ENCODE results near the gene ADORA2B. TPM values are rescaled to one million over a fixed set of nuclear protein-coding genes. Genes with fewer than 3 reads are reported as not detected.
A peak's percentile ranks its signal among the peaks of the same experiment; 100 is the strongest.
"Not testable (repeated sequence)": the region's sequence is repeated elsewhere in the genome, so short reads cannot be mapped to it uniquely, and the experiment has no call there.

ADORA2B gene
- total RNA-seq (2.1 TPM), polyA plus RNA-seq (ENCODE audit: insufficient read depth in 1 of 8, insufficient read length in 8 of 8, low replicate concordance in 1 of 8) (1 to 10 TPM; 2.9 to 5.6 (median 4.0) TPM)
- long read RNA-seq, donor 1: 0 reads
- long read RNA-seq, donor 2, partial matches to known transcripts: 0 of 1 reads
- long read RNA-seq, donor 2, other reads (novel, unspliced or antisense): 0 of 1 reads
- long read RNA-seq, donor 3, partial matches to known transcripts: 0 of 4 reads
- long read RNA-seq, donor 3, other reads (novel, unspliced or antisense): 0 of 4 reads
- long read RNA-seq, donor 4, partial matches to known transcripts: 0 of 2 reads
- long read RNA-seq, donor 4, other reads (novel, unspliced or antisense): 0 of 2 reads
- long read RNA-seq, donor 5, partial matches to known transcripts: 64 of 96 reads
- long read RNA-seq, donor 5, other reads (novel, unspliced or antisense): 25 of 96 reads
- long read RNA-seq, donor 6, partial matches to known transcripts: 0 of 3 reads
- long read RNA-seq, donor 6, other reads (novel, unspliced or antisense): 0 of 3 reads
- long read RNA-seq, donor 7, partial matches to known transcripts: 0 of 1 reads
- long read RNA-seq, donor 7, other reads (novel, unspliced or antisense): 0 of 1 reads
- long read RNA-seq, donor 8, partial matches to known transcripts: 0 of 4 reads
- long read RNA-seq, donor 8, other reads (novel, unspliced or antisense): 0 of 4 reads
- long read RNA-seq, donor 9, partial matches to known transcripts: 0 of 6 reads
- long read RNA-seq, donor 9, other reads (novel, unspliced or antisense): 0 of 6 reads
- long read RNA-seq, donor 10, partial matches to known transcripts: 34 of 60 reads
- long read RNA-seq, donor 10, other reads (novel, unspliced or antisense): 20 of 60 reads
- long read RNA-seq, donor 11, partial matches to known transcripts: 0 of 4 reads
- long read RNA-seq, donor 11, other reads (novel, unspliced or antisense): 0 of 4 reads

DNA sequence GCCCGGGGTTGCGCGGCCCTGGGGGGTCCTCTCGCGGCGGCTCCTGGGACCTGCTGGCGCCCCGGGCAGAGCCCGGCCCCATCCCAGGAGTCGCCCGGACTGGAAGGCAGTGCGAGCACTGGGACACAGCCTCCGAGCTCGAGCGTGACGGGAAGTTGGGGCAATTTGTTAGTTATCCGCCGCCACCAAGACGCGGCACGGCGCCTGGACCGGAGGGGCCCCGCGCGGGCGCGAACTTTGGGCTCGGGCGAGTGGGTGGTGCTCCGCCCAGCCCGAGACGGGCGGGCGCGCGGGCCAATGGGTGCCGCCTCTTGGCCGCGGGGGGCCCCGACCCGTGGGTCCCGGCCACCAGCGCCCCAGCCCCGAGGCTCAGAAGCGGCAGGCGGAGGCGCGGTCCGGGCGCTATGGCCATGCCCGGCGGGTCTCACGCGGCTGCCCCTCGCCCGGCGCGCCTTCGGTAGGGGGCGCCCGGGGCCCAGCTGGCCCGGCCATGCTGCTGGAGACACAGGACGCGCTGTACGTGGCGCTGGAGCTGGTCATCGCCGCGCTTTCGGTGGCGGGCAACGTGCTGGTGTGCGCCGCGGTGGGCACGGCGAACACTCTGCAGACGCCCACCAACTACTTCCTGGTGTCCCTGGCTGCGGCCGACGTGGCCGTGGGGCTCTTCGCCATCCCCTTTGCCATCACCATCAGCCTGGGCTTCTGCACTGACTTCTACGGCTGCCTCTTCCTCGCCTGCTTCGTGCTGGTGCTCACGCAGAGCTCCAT is at the start of gene ADORA2B:
Gene ADORA2B, plus strand, starts transcription at position 372 of the 768 bp plus-strand sequence. Its CDS starts 119 bp downstream, at position 491.
- Histone ChIP-seq H3K4me3 (ENCODE audit: low read length) (peak within 1 kb of the TSS; percentile 58), H3K9me3 (replicated peaks; ENCODE audit: control insufficient read depth, low read depth, low read length) (no peaks in the 10 kb centered on the region), H3K36me3 (ENCODE audit: control insufficient read depth, insufficient read depth, low read length) (no peaks in the 10 kb centered on the region), H3K27ac (ENCODE audit: low read length) (no peak within 1 kb of the TSS), H3K27me3 (ENCODE audit: control insufficient read depth, insufficient read depth, low read length) (peaks cover 34% of the 10 kb centered on the region), H3K4me1 (ENCODE audit: control insufficient read depth, insufficient read depth, low read length) (peaks cover 20% of the 10 kb centered on the region)
- peak; percentile 76 for DNase-seq
- under 1% methylated on average over 88 of the region's 88 CpGs for WGBS (ENCODE audit: insufficient coverage)

DNA sequence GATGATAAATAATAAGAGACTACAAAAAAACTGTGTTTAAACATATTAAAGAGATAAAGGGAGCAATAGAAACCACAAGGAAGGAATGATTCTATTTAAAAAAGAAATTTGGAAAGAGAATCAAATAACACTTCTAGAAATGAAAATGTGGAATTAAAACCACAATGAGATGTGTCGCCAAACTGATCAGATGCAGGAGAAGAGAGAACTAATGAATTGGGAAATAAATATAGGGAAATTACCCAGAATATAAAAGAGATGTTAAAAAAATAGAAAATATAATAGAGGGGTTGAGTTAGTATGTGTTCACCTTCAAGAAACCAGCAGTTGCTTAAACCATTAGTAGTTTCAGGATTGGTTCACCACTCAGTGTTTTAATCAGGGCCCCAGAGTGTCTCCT is 48.7 kb upstream of the ADORA2B start:
- Histone ChIP-seq H3K27me3 (ENCODE audit: control insufficient read depth, insufficient read depth, low read length) (no peaks in the 10 kb centered on the region), H3K9me3 (replicated peaks; ENCODE audit: control insufficient read depth, low read depth, low read length) (no peaks in the 10 kb centered on the region), H3K27ac (ENCODE audit: low read length) (no peak overlapping the region), H3K36me3 (ENCODE audit: control insufficient read depth, insufficient read depth, low read length) (no peaks in the 10 kb centered on the region), H3K4me3 (ENCODE audit: low read length) (no peak overlapping the region), H3K4me1 (ENCODE audit: control insufficient read depth, insufficient read depth, low read length) (no peaks in the 10 kb centered on the region)
- WGBS (ENCODE audit: insufficient coverage): no CpG with 5 or more reads among the region's 1 CpG
- DNase-seq: no peak

DNA sequence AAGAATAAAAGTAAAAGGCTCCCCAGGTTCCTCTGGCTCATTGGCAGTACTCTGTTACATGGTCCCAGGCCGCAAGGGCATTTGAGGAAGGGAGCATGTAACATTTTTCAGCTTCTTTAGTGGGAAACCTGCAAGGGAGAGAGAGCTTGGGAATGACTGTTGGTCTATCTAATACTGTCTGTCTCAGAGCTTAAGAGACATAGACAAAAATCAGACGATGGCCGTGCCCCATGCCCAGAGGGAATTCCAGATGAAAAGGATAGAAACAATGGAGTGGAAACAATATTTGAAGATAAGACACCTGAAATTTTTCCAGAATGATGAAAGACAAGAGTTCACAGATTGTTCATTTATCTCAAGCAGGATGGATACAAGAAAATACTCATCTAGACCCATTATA is 48.1 kb upstream of the ADORA2B start:
- no peak for DNase-seq
- Histone ChIP-seq H3K9me3 (replicated peaks; ENCODE audit: control insufficient read depth, low read depth, low read length) (no peaks in the 10 kb centered on the region), H3K4me1 (ENCODE audit: control insufficient read depth, insufficient read depth, low read length) (no peaks in the 10 kb centered on the region), H3K27ac (ENCODE audit: low read length) (no peak overlapping the region), H3K27me3 (ENCODE audit: control insufficient read depth, insufficient read depth, low read length) (no peaks in the 10 kb centered on the region), H3K36me3 (ENCODE audit: control insufficient read depth, insufficient read depth, low read length) (no peaks in the 10 kb centered on the region), H3K4me3 (ENCODE audit: low read length) (no peak overlapping the region)
- WGBS (ENCODE audit: insufficient coverage): 80% methylated on average over 1 of the region's 3 CpGs

DNA sequence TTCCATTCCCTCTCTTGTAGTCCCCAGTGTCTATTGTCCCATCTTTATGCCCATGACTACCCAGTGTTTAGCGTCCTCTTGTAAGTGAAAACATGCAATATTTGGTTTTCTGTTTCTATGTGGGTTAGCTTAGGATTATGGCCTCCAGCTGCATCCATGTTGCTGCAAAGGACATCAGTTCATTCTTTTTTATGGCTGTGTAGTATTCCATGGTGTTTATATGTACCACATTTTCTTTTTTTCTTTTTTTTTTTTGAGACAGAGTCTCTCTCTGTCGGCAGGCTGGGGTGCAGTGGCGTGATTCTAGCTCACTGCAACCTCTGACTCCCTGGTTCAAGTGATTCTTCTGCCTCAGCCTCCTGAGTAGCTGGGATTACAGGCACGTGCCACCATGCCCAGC is 45.3 kb upstream of the ADORA2B start:
- 80% methylated on average over 2 of the region's 4 CpGs for WGBS (ENCODE audit: insufficient coverage)
- H3K9me3 ChIP-seq (replicated peaks; ENCODE audit: control insufficient read depth, low read depth, low read length); DNase-seq: not testable (repeated sequence)

DNA sequence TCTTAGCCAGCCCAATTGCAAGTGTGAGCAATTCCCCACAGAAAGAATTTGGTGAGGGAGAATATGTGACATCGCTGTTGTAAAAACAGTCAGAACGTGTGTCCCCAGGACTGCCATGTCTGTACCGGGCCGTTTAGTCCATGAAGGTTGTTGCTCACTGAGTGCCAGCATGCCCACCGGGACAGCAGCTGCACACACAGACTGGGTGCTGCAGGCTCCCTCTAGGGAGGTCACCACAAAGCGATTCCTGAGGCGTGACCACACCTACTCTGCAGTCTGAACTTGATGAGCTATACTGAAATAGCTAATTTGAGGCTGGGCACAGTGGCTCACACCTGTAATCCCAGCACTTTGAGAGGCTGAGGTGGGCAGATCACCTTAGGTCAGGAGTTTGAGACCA is 44.1 kb upstream of the ADORA2B start:
- H3K27me3 ChIP-seq (ENCODE audit: control insufficient read depth, insufficient read depth, low read length): no peaks in the 10 kb centered on the region
- 81% methylated on average over 7 of the region's 7 CpGs for WGBS (ENCODE audit: insufficient coverage)
- no peak overlapping the region for H3K4me3 ChIP-seq (ENCODE audit: low read length)
- no peaks in the 10 kb centered on the region for H3K36me3 ChIP-seq (ENCODE audit: control insufficient read depth, insufficient read depth, low read length)
- no peaks in the 10 kb centered on the region for H3K4me1 ChIP-seq (ENCODE audit: control insufficient read depth, insufficient read depth, low read length)
- no peak overlapping the region for H3K27ac ChIP-seq (ENCODE audit: low read length)
- no peaks in the 10 kb centered on the region for H3K9me3 ChIP-seq (replicated peaks; ENCODE audit: control insufficient read depth, low read depth, low read length)
- DNase-seq: no peak

More for the DNA sequence above, 45.3 kb upstream of the ADORA2B start:
- not testable (repeated sequence) for H3K4me3 ChIP-seq (ENCODE audit: low read length); H3K4me1 ChIP-seq (ENCODE audit: control insufficient read depth, insufficient read depth, low read length); H3K36me3 ChIP-seq (ENCODE audit: control insufficient read depth, insufficient read depth, low read length); H3K27ac ChIP-seq (ENCODE audit: low read length); H3K27me3 ChIP-seq (ENCODE audit: control insufficient read depth, insufficient read depth, low read length)

DNA sequence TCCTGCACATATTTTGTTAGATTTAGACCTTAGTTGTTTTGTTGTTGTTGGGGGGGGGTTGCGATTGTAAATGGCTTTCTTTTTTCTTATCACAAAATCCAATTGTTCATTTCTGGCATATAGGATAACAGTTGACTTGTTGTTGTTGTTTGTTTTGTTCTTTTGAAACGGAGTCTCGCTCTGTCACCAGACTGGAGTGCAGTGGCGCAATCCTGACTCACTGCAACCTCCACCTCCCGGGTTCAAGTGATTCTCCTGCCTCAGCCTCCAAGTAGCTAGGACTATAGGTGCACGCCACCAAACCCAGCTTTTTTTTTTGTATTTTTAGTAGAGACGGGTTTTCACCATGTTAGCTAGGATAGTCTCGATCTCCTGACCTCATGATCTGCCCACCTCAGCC is 39.7 kb upstream of the ADORA2B start:
- not testable (repeated sequence) for H3K4me1 ChIP-seq (ENCODE audit: control insufficient read depth, insufficient read depth, low read length); H3K4me3 ChIP-seq (ENCODE audit: low read length); H3K9me3 ChIP-seq (replicated peaks; ENCODE audit: control insufficient read depth, low read depth, low read length); H3K36me3 ChIP-seq (ENCODE audit: control insufficient read depth, insufficient read depth, low read length); DNase-seq; H3K27ac ChIP-seq (ENCODE audit: low read length); H3K27me3 ChIP-seq (ENCODE audit: control insufficient read depth, insufficient read depth, low read length)
- WGBS (ENCODE audit: insufficient coverage): no CpG with 5 or more reads among the region's 8 CpGs

DNA sequence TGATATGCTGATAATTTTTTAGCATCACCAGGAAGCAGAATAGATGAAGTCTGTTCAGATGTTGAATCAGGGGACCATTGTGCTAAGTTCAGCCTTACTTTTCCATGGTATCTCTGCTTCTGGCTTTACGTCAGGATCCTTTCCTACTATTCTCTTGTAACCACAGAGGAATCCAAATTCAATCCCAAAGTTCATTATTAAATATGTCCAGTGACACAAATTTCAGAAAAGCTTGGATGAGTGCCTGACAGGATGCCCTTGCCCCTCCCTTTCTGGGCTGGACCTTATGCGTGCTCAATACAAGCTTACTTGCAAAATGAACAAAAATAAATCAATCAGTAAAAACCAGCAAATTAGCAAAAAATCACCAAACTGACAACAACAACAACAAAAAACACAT is 37.6 kb upstream of the ADORA2B start:
- Histone ChIP-seq H3K4me3 (ENCODE audit: low read length) (no peak overlapping the region), H3K4me1 (ENCODE audit: control insufficient read depth, insufficient read depth, low read length) (no peaks in the 10 kb centered on the region), H3K36me3 (ENCODE audit: control insufficient read depth, insufficient read depth, low read length) (no peaks in the 10 kb centered on the region), H3K9me3 (replicated peaks; ENCODE audit: control insufficient read depth, low read depth, low read length) (no peaks in the 10 kb centered on the region), H3K27ac (ENCODE audit: low read length) (no peak overlapping the region), H3K27me3 (ENCODE audit: control insufficient read depth, insufficient read depth, low read length) (no peaks in the 10 kb centered on the region)
- WGBS (ENCODE audit: insufficient coverage): 67% methylated on average over 1 of the region's 2 CpGs
- no peak for DNase-seq

DNA sequence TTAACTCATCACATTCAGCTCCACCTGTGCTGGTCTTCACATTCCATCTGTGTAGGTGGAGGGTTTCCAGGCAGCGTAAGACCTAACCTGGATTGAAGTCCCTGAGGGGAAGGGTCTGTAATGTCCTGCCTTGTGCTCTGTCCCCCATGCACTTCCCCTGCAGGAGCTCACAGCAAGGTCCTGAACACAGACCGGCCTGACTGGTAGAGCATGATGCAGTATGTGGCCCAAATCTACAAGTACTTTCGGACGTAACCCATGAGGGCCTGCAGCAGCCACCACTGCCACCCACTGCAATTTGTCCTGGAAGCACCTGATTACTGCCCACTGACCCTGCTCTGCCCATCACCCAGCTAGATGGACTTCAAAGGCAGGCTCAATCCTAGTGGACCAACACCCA is 36.6 kb upstream of the ADORA2B start:
- no peaks in the 10 kb centered on the region for H3K9me3 ChIP-seq (replicated peaks; ENCODE audit: control insufficient read depth, low read depth, low read length)
- H3K4me1 ChIP-seq (ENCODE audit: control insufficient read depth, insufficient read depth, low read length): no peaks in the 10 kb centered on the region
- no peaks in the 10 kb centered on the region for H3K36me3 ChIP-seq (ENCODE audit: control insufficient read depth, insufficient read depth, low read length)
- no peak overlapping the region for H3K4me3 ChIP-seq (ENCODE audit: low read length)
- DNase-seq: no peak
- 53% methylated on average over 4 of the region's 4 CpGs for WGBS (ENCODE audit: insufficient coverage)
- H3K27ac ChIP-seq (ENCODE audit: low read length): no peak overlapping the region
- H3K27me3 ChIP-seq (ENCODE audit: control insufficient read depth, insufficient read depth, low read length): no peaks in the 10 kb centered on the region

DNA sequence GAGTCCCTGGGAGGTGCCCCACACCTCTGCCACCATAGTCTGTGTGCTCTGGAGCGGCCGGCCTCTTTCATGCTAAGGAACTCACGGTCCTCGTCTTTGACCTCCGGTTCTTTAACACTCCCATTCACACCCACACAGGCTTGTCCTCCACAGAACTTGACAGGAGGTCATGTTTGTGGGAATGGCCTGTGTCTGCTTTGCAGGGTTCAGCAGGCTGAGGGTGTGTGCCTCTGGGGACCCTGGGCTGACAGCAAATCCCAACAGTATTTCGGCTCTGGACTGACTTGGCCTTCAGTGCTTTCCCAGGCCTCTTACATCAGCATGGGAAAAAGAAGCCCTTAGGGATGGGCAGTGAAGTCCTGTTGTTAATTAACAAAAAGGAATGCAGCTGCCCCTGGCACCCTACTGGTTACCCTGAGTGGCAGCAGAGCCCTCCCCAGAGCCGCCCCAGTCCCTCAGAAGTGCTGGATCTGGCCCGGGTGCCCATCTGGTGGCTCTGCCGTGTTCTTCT is 35.4 kb upstream of the ADORA2B start:
- H3K4me3 ChIP-seq (ENCODE audit: low read length): no peak overlapping the region
- no peaks in the 10 kb centered on the region for H3K36me3 ChIP-seq (ENCODE audit: control insufficient read depth, insufficient read depth, low read length)
- no peaks in the 10 kb centered on the region for H3K4me1 ChIP-seq (ENCODE audit: control insufficient read depth, insufficient read depth, low read length)
- DNase-seq: no peak
- no peak overlapping the region for H3K27ac ChIP-seq (ENCODE audit: low read length)
- no peaks in the 10 kb centered on the region for H3K9me3 ChIP-seq (replicated peaks; ENCODE audit: control insufficient read depth, low read depth, low read length)
- WGBS (ENCODE audit: insufficient coverage): 72% methylated on average over 3 of the region's 9 CpGs
- H3K27me3 ChIP-seq (ENCODE audit: control insufficient read depth, insufficient read depth, low read length): no peaks in the 10 kb centered on the region

Measured in muscle of leg (tissue), 16 donors.